Lower leg skin (tissue), 4 donors: ENCODE results near the gene MAEA. TPM values are rescaled to one million over a fixed set of nuclear protein-coding genes. Genes with fewer than 3 reads are reported as not detected.

Experiments used
- DNase-seq, 2 donors: peaks; one replicate each; pipeline ENCODE4 v3.0.0-alpha.2; 2019; ENCODE audit warnings: low spot score in 2 of 2
- H3K4me3 ChIP-seq: fragments of 200-600 bp; sonication (generic); 2 replicates; pipeline ENCODE4 v1.5.1; 2017; ENCODE audit warnings: mild to moderate bottlenecking, low read depth; ENCODE audit not compliant: poor library complexity, severe bottlenecking
- POLR2A ChIP-seq, 2 donors: fragments of 450-650 bp; IDR thresholded peaks; one replicate each; pipeline ENCODE4 v1.6.1; 2016 to 2017; ENCODE audit warnings: antibody characterized with exemption in 2 of 2, mild to moderate bottlenecking in 1 of 2, moderate library complexity in 1 of 2
- WGBS, 2 donors: methylation state at CpG; one replicate each; pipeline ENCODE4 v1.1.5; 2018; 5-methylcytosine and 5-hydroxymethylcytosine counted together
- intact Hi-C: fragments of 100-400 bp; cut with DNase I; formaldehyde crosslinking; loops from one replicate; pipeline ENCODE4 v1.15.0; 2023; ENCODE audit warnings: low total_unique reads
- total RNA-seq, 4 donors: library from RNA; depleted of rRNA; stranded (reverse); fragments of >200 nt; gene quantifications; one replicate each; pipeline ENCODE4 v1.1.0, GENCODE V29; 2016
- TF ChIP-seq, protein P1 (sequence below), 3 donors: fragments of 450-650 bp; IDR thresholded peaks; one replicate each; pipeline ENCODE4 v1.5.1; 2016; ENCODE audit warnings: antibody characterized with exemption in 3 of 3, mild to moderate bottlenecking in 3 of 3, moderate library complexity in 2 of 3

MAEA gene
- total RNA-seq, 4 donors from 2014 or later = 79.6 to 124 (median 89.4) TPM

- 93 to 97% methylated on average over 15 to 18 of the region's 18 CpGs for WGBS, 2 donors
- intact Hi-C loops = loop anchor here (10.0 kb wide), 1 partner anchor 250 kb away; no protein-coding TSS in a partner anchor
- no peak overlapping the region for H3K4me3 ChIP-seq
- TF ChIP-seq POLR2A (IDR thresholded peaks at IDR 0.05) = no peak
- TF ChIP-seq, protein P1, sequence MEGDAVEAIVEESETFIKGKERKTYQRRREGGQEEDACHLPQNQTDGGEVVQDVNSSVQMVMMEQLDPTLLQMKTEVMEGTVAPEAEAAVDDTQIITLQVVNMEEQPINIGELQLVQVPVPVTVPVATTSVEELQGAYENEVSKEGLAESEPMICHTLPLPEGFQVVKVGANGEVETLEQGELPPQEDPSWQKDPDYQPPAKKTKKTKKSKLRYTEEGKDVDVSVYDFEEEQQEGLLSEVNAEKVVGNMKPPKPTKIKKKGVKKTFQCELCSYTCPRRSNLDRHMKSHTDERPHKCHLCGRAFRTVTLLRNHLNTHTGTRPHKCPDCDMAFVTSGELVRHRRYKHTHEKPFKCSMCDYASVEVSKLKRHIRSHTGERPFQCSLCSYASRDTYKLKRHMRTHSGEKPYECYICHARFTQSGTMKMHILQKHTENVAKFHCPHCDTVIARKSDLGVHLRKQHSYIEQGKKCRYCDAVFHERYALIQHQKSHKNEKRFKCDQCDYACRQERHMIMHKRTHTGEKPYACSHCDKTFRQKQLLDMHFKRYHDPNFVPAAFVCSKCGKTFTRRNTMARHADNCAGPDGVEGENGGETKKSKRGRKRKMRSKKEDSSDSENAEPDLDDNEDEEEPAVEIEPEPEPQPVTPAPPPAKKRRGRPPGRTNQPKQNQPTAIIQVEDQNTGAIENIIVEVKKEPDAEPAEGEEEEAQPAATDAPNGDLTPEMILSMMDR (IDR thresholded peaks at IDR 0.05) = no peak
- DNase-seq = no peak
Observed at GRCh38 chr4:1354983-1355275, 65.2 kb downstream of the MAEA start.

DNA sequence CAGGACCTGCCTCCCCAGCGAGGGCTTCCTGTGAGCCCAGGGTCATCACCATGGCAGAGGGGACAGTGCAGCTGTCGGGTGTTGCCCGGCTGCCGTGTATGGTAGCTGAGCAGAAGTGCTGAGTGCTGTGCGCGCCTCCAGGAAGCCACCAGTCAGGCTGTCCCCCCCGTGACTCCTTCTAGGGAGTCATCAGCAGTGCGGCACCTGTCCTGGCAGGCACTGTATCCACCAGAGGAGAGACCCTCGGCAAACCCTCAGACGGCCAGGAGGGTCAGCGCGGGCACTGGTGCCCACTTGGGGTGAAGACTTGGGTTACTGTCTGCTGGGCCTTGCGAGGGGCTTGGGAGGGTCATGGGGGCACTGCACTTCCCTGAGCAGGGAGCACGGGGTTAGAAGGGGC is 65.7 kb downstream of the MAEA start:
- intact Hi-C loops = loop anchor here (10.0 kb wide), 1 partner anchor 249 kb away; no protein-coding TSS in a partner anchor
- 91 to 93% methylated on average over 5 to 14 of the region's 14 CpGs for WGBS, 2 donors
- DNase-seq = no peak
- no peak overlapping the region for H3K4me3 ChIP-seq
- TF ChIP-seq POLR2A (IDR thresholded peaks at IDR 0.05) = no peak
- TF ChIP-seq, protein P1 (IDR thresholded peaks at IDR 0.05) = no peak

GRCh38 chr4:1356181-1356998 is 66.7 kb downstream of the MAEA start:
- 53 to 66% methylated on average over 22 to 26 of the region's 28 CpGs for WGBS, 2 donors
- DNase-seq = no peak
- TF ChIP-seq, protein P1 (IDR thresholded peaks at IDR 0.05) = peak in 1 of 3 donors; percentile 39
- no peak for TF ChIP-seq POLR2A (IDR thresholded peaks at IDR 0.05)
- H3K4me3 ChIP-seq = no peak overlapping the region
- intact Hi-C loops = loop anchor here (10.0 kb wide), 1 partner anchor 248 kb away; no protein-coding TSS in a partner anchor

- DNase-seq = no peak
- 92 to 93% methylated on average over 23 to 26 of the region's 27 CpGs for WGBS, 2 donors
- TF ChIP-seq, protein P1 (IDR thresholded peaks at IDR 0.05) = no peak
- no peak for TF ChIP-seq POLR2A (IDR thresholded peaks at IDR 0.05)
- intact Hi-C loops = loop anchor here (10.0 kb wide), 1 partner anchor 247 kb away; no protein-coding TSS in a partner anchor
- H3K4me3 ChIP-seq = no peak overlapping the region
Observed at GRCh38 chr4:1357356-1358248, 67.9 kb downstream of the MAEA start.

GRCh38 chr4:1358421-1359143 is 68.9 kb downstream of the MAEA start:
- TF ChIP-seq POLR2A (IDR thresholded peaks at IDR 0.05) = no peak
- TF ChIP-seq, protein P1 (IDR thresholded peaks at IDR 0.05) = no peak
- DNase-seq = no peak
- intact Hi-C loops = loop anchor here (10.0 kb wide), 1 partner anchor 246 kb away; no protein-coding TSS in a partner anchor
- WGBS, 2 donors = 90 to 93% methylated on average over 38 of the region's 38 CpGs
- no peak overlapping the region for H3K4me3 ChIP-seq
